Measurements from ENCODE around the gene PRR5L.

GRCh38 chr11:36306888-36307287 is 10.8 kb downstream of the PRR5L start:
- TF ChIP-seq YY1 (IDR thresholded peaks at IDR 0.05; ENCODE audit: insufficient read depth, insufficient read length) (no peak), SUZ12 (IDR thresholded peaks at IDR 0.05; ENCODE audit: extremely low read depth, insufficient read depth, insufficient read length) (no peak), ZNF274 (IDR thresholded peaks at IDR 0.05; ENCODE audit: low read depth, low read length) (no peak)

Measured in NT2/D1 (cell line).